Keratinocyte (primary cell): ENCODE data around the gene COASY.

Experiments used
- CTCF ChIP-seq, 3 experiments: IDR thresholded peaks in 1 of 3; conservative IDR thresholded peaks in 1 of 3; optimal IDR thresholded peaks in 1 of 3; 2 replicates in 2 of 3; 3 replicates in 1 of 3; pipeline versions ENCODE3 to v1.5.1; 2011; ENCODE audit warnings: low read length in 3 of 3, mild to moderate bottlenecking in 3 of 3, moderate library complexity in 2 of 3, control low read depth in 1 of 3, inconsistent platforms in 1 of 3; ENCODE audit not compliant: insufficient read depth in 2 of 3; ENCODE audit errors: extremely low read depth in 1 of 3
- EZH2 ChIP-seq: IDR thresholded peaks from one replicate; pipeline ENCODE4 v1.6.1; 2012; ENCODE audit warnings: inconsistent platforms, mild to moderate bottlenecking, low read length, moderate library complexity

- TF ChIP-seq EZH2 (no peak), CTCF (optimal IDR thresholded peaks at IDR 0.05 in 1 of 3, IDR thresholded peaks at IDR 0.05 in 1 of 3, conservative IDR thresholded peaks at IDR 0.05 in 1 of 3; ENCODE audit: extremely low read depth in 1 of 3, insufficient read depth in 2 of 3, low read length in 3 of 3) (no peak)
Observed at GRCh38 chr17:42543190-42544079, 18.5 kb upstream of the COASY start.
